Lower leg skin (tissue), 3 donors: ENCODE results near the gene ABCG1.

Source experiments
- CTCF ChIP-seq, 3 donors: fragments of 450-650 bp; IDR thresholded peaks; one replicate each; pipeline ENCODE4 v1.5.1; 2016; ENCODE audit warnings: antibody characterized with exemption in 3 of 3, mild to moderate bottlenecking in 3 of 3, moderate library complexity in 2 of 3
- POLR2A ChIP-seq, 2 donors: fragments of 450-650 bp; IDR thresholded peaks; one replicate each; pipeline ENCODE4 v1.6.1; 2016 to 2017; ENCODE audit warnings: antibody characterized with exemption in 2 of 2, mild to moderate bottlenecking in 1 of 2, moderate library complexity in 1 of 2

GRCh38 chr21:42310411-42311001 lies 91.6 kb downstream of the ABCG1 start:
- TF ChIP-seq POLR2A (IDR thresholded peaks at IDR 0.05) (no peak), CTCF (IDR thresholded peaks at IDR 0.05) (no peak)
